B cell (primary cell): ENCODE data around the gene CRYBG2. TPM values are rescaled to one million over a fixed set of nuclear protein-coding genes. Genes with fewer than 3 reads are reported as not detected.

Experiments
- ATAC-seq: fragments of 200-7000 bp; cut with Tn5 transposase; one replicate; pipeline ENCODE4 v1.10.0; 2021; ENCODE audit warnings: low read depth, mild to moderate bottlenecking, moderate number of reproducible peaks, moderate library complexity
- CTCF ChIA-PET: fragments of 350-600 bp; sonication (Branson Sonifier 250); formaldehyde crosslinking; loops from one replicate; lab custom pipeline; 2021; ENCODE audit warnings: antibody characterized with exemption, inconsistent platforms; lab: Charles Lee
- POLR2A ChIA-PET: fragments of 350-600 bp; sonication (Branson Sonifier 250); formaldehyde crosslinking; loops from one replicate; lab custom pipeline; 2021; ENCODE audit warnings: antibody characterized with exemption; lab: Charles Lee
- DNase-seq: peaks from one replicate; pipeline ENCODE4 v3.0.0; 2013
- H2AFZ ChIP-seq: 2 replicates; pipeline ENCODE4 v1.6.1; 2012; ENCODE audit warnings: mild to moderate bottlenecking, low read depth, low read length; ENCODE audit not compliant: insufficient read depth, poor library complexity, severe bottlenecking
- H3K27ac ChIP-seq, 2 donors: 1 replicate in 1 of 2; 2 replicates in 1 of 2; pipeline ENCODE4 v1.5.1; 2012 to 2013; ENCODE audit warnings: low read length in 2 of 2, mild to moderate bottlenecking in 2 of 2, moderate library complexity in 1 of 2
- H3K27me3 ChIP-seq, 4 experiments: fragments of 200-600 bp in 1 of 4; sonication (generic) in 1 of 4; replicated peaks in 1 of 4; 1 replicate in 2 of 4; 2 replicates in 2 of 4; pipeline versions ENCODE4 v1.6.1 to v1.7.0; 2013 to 2016; ENCODE audit warnings: low read length in 3 of 4, mild to moderate bottlenecking in 2 of 4, mixed read lengths in 1 of 4, moderate library complexity in 1 of 4; ENCODE audit not compliant: insufficient read depth in 4 of 4, control insufficient read depth in 3 of 4; ENCODE audit errors: control extremely low read depth in 1 of 4
- H3K36me3 ChIP-seq, 2 experiments: replicated peaks in 1 of 2; 1 replicate in 1 of 2; 2 replicates in 1 of 2; pipeline versions ENCODE4 v1.6.1 to v1.7.1; 2013; ENCODE audit warnings: low read length in 1 of 2; ENCODE audit not compliant: insufficient read depth in 2 of 2, control insufficient read depth in 1 of 2; ENCODE audit errors: control extremely low read depth in 1 of 2, extremely low read depth in 1 of 2
- H3K4me1 ChIP-seq, 2 donors: fragments of 200-600 bp in 1 of 2; sonication (generic) in 1 of 2; 1 replicate in 1 of 2; 2 replicates in 1 of 2; pipeline versions ENCODE4 v1.5.1 to v1.6.1; 2013 to 2017; ENCODE audit warnings: low read length in 2 of 2; ENCODE audit not compliant: control insufficient read depth in 2 of 2, insufficient read depth in 2 of 2
- H3K4me2 ChIP-seq: replicated peaks from 2 replicates; pipeline ENCODE3; 2012; ENCODE audit warnings: mild to moderate bottlenecking, low read depth, low read length; ENCODE audit not compliant: poor library complexity, severe bottlenecking
- H3K4me3 ChIP-seq, 5 experiments: fragments of 200-600 bp in 1 of 5; sonication (generic) in 1 of 5; 1 replicate in 3 of 5; 2 replicates in 2 of 5; pipeline versions ENCODE4 v1.5.1 to v1.7.0; 2011 to 2016; ENCODE audit warnings: low read length in 4 of 5, mild to moderate bottlenecking in 4 of 5, low read depth in 2 of 5, control low read depth in 1 of 5, moderate library complexity in 1 of 5; ENCODE audit not compliant: insufficient read depth in 1 of 5; ENCODE audit errors: control extremely low read depth in 1 of 5, extremely low read depth in 1 of 5
- H3K79me2 ChIP-seq: fragments of 200-600 bp; sonication (generic); one replicate; pipeline ENCODE4 v1.6.0; 2016; ENCODE audit warnings: low read length; ENCODE audit not compliant: control insufficient read depth, insufficient read depth
- H3K9ac ChIP-seq: fragments of 200-600 bp; sonication (generic); 2 replicates; pipeline ENCODE4 v1.6.1; 2017; ENCODE audit warnings: mild to moderate bottlenecking, low read length, moderate library complexity
- H3K9me3 ChIP-seq, 3 donors: one replicate each; pipeline versions ENCODE4 v1.6.1 to v1.7.1; 2013; ENCODE audit warnings: low read length in 2 of 3; ENCODE audit not compliant: control insufficient read depth in 2 of 3, insufficient read depth in 1 of 3; ENCODE audit errors: control extremely low read depth in 1 of 3
- H4K20me1 ChIP-seq: 2 replicates; pipeline ENCODE4 v1.6.0; 2012; ENCODE audit warnings: mild to moderate bottlenecking, low read length; ENCODE audit not compliant: insufficient read depth, control insufficient read depth, poor library complexity, severe bottlenecking
- H3K27ac Mint-ChIP-seq: one replicate; pipeline ENCODE4 v1.8.0; 2021; ENCODE audit warnings: mixed read lengths
- H3K27me3 Mint-ChIP-seq: one replicate; pipeline ENCODE4 v1.8.0; 2021; ENCODE audit warnings: mixed read lengths
- H3K4me1 Mint-ChIP-seq: one replicate; pipeline ENCODE4 v1.8.0; 2021; ENCODE audit warnings: mixed read lengths
- H3K4me3 Mint-ChIP-seq: one replicate; pipeline ENCODE4 v1.8.0; 2021; ENCODE audit warnings: mixed read lengths
- H3K9me3 Mint-ChIP-seq: one replicate; pipeline ENCODE4 v1.8.0; 2022; ENCODE audit warnings: mixed read lengths; ENCODE audit not compliant: insufficient read depth
- EZH2 ChIP-seq: IDR thresholded peaks from 2 replicates; pipeline ENCODE4 v1.6.1; 2012; ENCODE audit warnings: borderline replicate concordance, low read depth, mild to moderate bottlenecking, moderate library complexity, low read length; ENCODE audit not compliant: insufficient read depth, poor library complexity, severe bottlenecking
- WGBS: methylation state at CpG from one replicate; pipeline ENCODE4 v1.1.5; 2013; ENCODE audit warnings: missing lambda C conversion rate; ENCODE audit not compliant: insufficient coverage; 5-methylcytosine and 5-hydroxymethylcytosine counted together
- intact Hi-C: fragments of 100-400 bp; cut with micrococcal nuclease; formaldehyde crosslinking; loops from one replicate; pipeline ENCODE4 v1.10.0; 2022
- polyA minus RNA-seq: library from RNA; depleted of rRNA, polyadenylated mRNA; stranded (reverse); fragments of >200 nt; gene quantifications from 2 replicates; pipeline ENCODE4 v1.2.3, GENCODE V29; 2012
- polyA plus RNA-seq: library from polyadenylated mRNA; depleted of rRNA; stranded (reverse); fragments of >200 nt; gene quantifications from 2 replicates; pipeline ENCODE4 v1.2.3, GENCODE V29; 2012
- total RNA-seq, 2 donors: library from RNA; stranded (reverse); fragments of 120-200 nt in 1 of 2; gene quantifications; 1 replicate in 1 of 2; 2 replicates in 1 of 2; pipeline versions ENCODE4 v1.2.3 to v1.2.4, GENCODE V29; 2013 to 2022
- TF ChIP-seq, protein P1 (sequence below): fragments of 200-600 bp; IDR thresholded peaks from one replicate; pipeline ENCODE4 v1.8.0; 2022; ENCODE audit warnings: antibody characterized with exemption, mild to moderate bottlenecking

The CRYBG2 gene, protein sequence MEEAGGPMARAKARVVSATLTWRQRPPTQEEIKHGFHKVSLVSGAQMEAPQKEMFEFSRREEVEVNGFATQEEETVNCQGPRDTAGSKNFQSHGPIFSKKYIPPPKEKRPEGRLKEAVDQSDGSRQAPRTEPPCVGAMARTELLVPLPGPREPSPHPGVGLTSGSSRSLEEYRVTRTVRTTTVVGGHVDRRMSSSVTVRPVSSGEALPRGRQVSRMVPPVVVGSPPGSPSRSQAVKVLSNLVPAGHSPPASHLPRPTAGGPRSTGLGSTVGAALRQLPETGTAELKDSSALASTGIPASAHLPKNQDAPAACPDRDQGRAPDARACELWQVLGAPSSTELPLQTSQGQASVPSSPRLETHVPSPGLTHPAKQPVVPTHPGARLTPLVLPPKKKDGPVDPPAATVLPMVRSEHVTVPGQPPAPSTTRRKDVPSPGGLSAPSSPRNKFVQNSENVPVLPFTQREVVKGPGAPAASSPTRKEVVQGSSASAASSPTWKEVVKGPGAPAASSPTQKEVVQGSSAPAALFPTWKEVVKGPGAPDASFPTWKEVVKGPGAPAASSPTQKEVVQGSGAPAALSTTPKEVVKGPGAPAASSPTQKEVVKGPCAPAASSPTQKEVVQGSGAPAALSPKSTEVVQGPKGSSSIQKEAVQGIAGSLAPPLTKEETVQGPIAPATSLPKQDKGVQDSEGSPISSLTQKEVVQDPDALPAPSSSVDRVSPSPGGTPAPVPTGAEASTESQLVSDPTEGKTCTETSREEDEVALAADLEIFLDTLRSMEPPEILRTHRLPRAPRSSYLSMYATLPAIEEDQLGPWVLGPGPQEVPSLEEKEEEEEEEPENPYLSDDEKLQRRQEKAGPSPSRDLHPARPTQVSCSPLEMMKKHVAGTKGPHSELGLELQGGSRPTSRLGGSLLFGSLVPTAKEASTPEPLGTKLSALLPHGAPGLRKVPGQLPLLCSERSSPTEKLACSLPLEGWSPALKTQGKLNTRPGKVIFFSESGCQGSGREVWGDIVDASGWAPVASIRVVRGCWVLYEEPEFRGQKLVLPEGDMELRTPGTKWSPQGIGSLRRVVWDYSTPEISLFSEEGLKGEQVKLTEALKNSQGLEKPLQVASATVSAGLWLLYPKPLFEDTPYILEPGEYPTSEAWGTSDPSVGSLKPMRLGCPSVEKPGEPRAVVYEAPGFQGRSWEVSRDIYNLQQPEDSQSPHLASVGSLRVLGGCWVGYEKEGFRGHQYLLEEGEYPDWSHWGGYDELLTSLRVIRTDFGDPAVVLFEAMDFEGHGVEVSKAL (N-terminal part only)
- 1.8 and 3.3 TPM in 2 replicates for total RNA-seq
- total RNA-seq (2013): 1.4 TPM
- 1.9 and 5.3 TPM in 2 replicates for polyA plus RNA-seq
- polyA minus RNA-seq: 1.4 and 1.7 TPM in 2 replicates

DNA sequence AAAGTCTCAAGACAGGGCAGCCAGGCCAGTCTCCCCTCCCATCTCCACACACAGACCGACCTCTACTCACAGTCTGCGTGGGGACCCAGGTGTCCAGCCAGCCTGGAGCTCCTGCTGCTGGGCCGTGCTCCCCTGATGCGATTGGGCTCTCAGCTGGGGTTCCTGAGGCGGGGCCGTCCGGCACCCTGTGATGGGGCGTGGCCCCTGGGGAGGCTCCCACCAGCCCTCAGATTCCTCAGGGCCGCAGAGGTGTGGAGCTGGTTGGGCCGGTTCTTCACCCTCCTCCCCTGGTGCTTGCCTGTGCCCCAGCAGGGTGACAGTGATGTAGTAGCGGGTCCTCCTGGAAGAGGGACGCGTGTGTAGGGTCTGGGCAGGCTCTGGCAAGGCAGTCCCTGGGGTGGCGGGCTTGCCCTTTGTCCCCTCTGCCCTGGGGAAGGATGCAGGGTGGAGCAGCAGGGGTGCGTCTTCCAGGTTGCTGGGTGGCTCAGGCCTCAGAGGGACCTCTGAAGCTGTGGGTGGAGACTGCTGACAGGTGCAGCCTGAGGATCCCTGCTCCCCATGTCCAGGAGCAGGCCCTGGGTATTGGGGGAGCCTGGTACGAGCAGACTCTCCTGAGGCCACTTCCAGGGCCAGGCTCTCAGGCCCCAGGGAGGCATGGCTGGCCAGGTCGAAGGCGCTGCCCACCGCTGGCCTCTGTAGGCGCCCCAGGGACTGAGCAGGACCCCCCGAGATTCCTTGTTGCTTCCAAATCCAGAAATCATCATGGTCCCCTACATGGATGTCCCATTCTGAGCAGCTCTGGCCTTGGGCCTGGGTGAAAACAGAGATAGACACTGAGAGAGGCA lies at the start of gene CRYBG2:
Gene CRYBG2, minus strand, starts transcription at position 155 of the 845 bp plus-strand sequence. CDS start 7,473 bp downstream, outside the sequence.
- Histone ChIP-seq H3K9me3 (no peaks in the 10 kb centered on the region), H3K36me3 (no peaks in the 10 kb centered on the region), H3K79me2 (no peaks in the 10 kb centered on the region), H2AFZ (no peak within 1 kb of the TSS), H4K20me1 (no peaks in the 10 kb centered on the region), H3K27me3 (peaks cover 0 to 13% (median 0%) of the 10 kb centered on the region in 4 experiments), H3K4me1 (no peaks in the 10 kb centered on the region), H3K4me2 (no peak within 1 kb of the TSS), H3K9ac (no peak within 1 kb of the TSS), H3K27ac (no peak within 1 kb of the TSS), H3K4me3 (no peak within 1 kb of the TSS)
- WGBS: 91% methylated on average over 20 of the region's 21 CpGs
- ATAC-seq: no peak
- Mint-ChIP-seq H3K27ac (no peak within 1 kb of the TSS), H3K4me3 (no peak within 1 kb of the TSS), H3K4me1 (peaks cover 3% of the 10 kb centered on the region), H3K27me3 (peaks cover 15% of the 10 kb centered on the region), H3K9me3 (no peaks in the 10 kb centered on the region)
- no peak for DNase-seq
- intact Hi-C loops: no loop called here
- POLR2A ChIA-PET: no interaction called here
- TF ChIP-seq EZH2: no peak
- TF ChIP-seq, protein P1, sequence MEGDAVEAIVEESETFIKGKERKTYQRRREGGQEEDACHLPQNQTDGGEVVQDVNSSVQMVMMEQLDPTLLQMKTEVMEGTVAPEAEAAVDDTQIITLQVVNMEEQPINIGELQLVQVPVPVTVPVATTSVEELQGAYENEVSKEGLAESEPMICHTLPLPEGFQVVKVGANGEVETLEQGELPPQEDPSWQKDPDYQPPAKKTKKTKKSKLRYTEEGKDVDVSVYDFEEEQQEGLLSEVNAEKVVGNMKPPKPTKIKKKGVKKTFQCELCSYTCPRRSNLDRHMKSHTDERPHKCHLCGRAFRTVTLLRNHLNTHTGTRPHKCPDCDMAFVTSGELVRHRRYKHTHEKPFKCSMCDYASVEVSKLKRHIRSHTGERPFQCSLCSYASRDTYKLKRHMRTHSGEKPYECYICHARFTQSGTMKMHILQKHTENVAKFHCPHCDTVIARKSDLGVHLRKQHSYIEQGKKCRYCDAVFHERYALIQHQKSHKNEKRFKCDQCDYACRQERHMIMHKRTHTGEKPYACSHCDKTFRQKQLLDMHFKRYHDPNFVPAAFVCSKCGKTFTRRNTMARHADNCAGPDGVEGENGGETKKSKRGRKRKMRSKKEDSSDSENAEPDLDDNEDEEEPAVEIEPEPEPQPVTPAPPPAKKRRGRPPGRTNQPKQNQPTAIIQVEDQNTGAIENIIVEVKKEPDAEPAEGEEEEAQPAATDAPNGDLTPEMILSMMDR: no peak
- CTCF ChIA-PET: interaction anchor here (0.7 to 0.9 kb wide), 2 partner anchors 10 to 43 kb away, joined by 3 read pairs; no protein-coding TSS in a partner anchor
